PC-9 (cell line): ENCODE data around the gene PDE7B. TPM values are rescaled to one million over a fixed set of nuclear protein-coding genes. Genes with fewer than 3 reads are reported as not detected.

ENCODE experiments used
- BruUV-seq: library from RNA; stranded (reverse); fragments of 400-500 nt; replicated peaks from 2 replicates; lab custom pipeline; 2021; lab: Mats Ljungman, UMichigan
- CTCF ChIA-PET: fragments of 300-600 bp; sonication (Branson Sonifier 250); formaldehyde crosslinking; loops from one replicate; lab custom pipeline; 2022; ENCODE audit warnings: antibody characterized with exemption; lab: Charles Lee
- POLR2A ChIA-PET: fragments of 300-600 bp; sonication (Branson Sonifier 250); formaldehyde crosslinking; loops from one replicate; lab custom pipeline; 2022; ENCODE audit warnings: antibody characterized with exemption; ENCODE audit not compliant: unreplicated experiment; lab: Charles Lee
- DNase-seq, 2 experiments: peaks; one replicate each; pipeline versions ENCODE4 v3.0.0 to v3.0.0-alpha.2; 2015 to 2022; ENCODE audit warnings: mixed read lengths in 1 of 2
- H2AFZ ChIP-seq: fragments of 200-600 bp; sonication (generic); 2 replicates; pipeline ENCODE4 v1.8.1; 2017; ENCODE audit warnings: antibody characterized with exemption
- H3F3A ChIP-seq: fragments of 200-600 bp; sonication (generic); 2 replicates; pipeline ENCODE4 v1.8.1; 2017; ENCODE audit warnings: antibody characterized with exemption, mild to moderate bottlenecking, low read depth; ENCODE audit not compliant: insufficient read depth
- H3K27ac ChIP-seq: fragments of 200-600 bp; sonication (generic); 2 replicates; pipeline ENCODE4 v1.6.1; 2016; ENCODE audit warnings: mixed run types
- H3K27me3 ChIP-seq: fragments of 200-600 bp; sonication (generic); 2 replicates; pipeline ENCODE4 v1.6.1; 2016; ENCODE audit warnings: low read depth, mixed run types; ENCODE audit not compliant: insufficient read depth
- H3K36me3 ChIP-seq: fragments of 200-600 bp; sonication (generic); 2 replicates; pipeline ENCODE4 v1.6.1; 2016; ENCODE audit warnings: low read depth, mixed run types
- H3K4me1 ChIP-seq: fragments of 200-600 bp; sonication (generic); replicated peaks from 2 replicates; pipeline ENCODE4 v1.6.1; 2016; ENCODE audit warnings: mixed run types; ENCODE audit not compliant: insufficient read depth
- H3K4me2 ChIP-seq: fragments of 200-600 bp; sonication (generic); 2 replicates; pipeline ENCODE4 v1.6.1; 2017; ENCODE audit warnings: mixed run types
- H3K4me3 ChIP-seq: fragments of 200-600 bp; sonication (generic); 2 replicates; pipeline ENCODE4 v1.6.1; 2016; ENCODE audit warnings: mixed run types
- H3K79me2 ChIP-seq: fragments of 200-600 bp; sonication (generic); 2 replicates; pipeline ENCODE4 v1.6.1; 2017; ENCODE audit warnings: low read depth, mixed run types
- H3K9me2 ChIP-seq: fragments of 200-600 bp; sonication (generic); 2 replicates; pipeline ENCODE4 v1.8.1; 2017; ENCODE audit warnings: mild to moderate bottlenecking; ENCODE audit not compliant: insufficient read depth
- H3K9me3 ChIP-seq: fragments of 200-600 bp; sonication (generic); 2 replicates; pipeline ENCODE4 v1.8.1; 2016; ENCODE audit warnings: low read depth; ENCODE audit not compliant: insufficient read depth
- H4K20me1 ChIP-seq: fragments of 200-600 bp; sonication (generic); 2 replicates; pipeline ENCODE4 v1.8.1; 2017; ENCODE audit not compliant: insufficient read depth
- CTCF ChIP-seq: fragments of 200-600 bp; sonication (generic); conservative IDR thresholded peaks from 2 replicates; pipeline ENCODE4 v1.6.1; 2017; ENCODE audit warnings: mixed run types, antibody characterized with exemption, mild to moderate bottlenecking, moderate library complexity
- EZH2 ChIP-seq: fragments of 200-600 bp; sonication (generic); IDR thresholded peaks from 2 replicates; pipeline ENCODE4 v1.8.0; 2017; ENCODE audit warnings: antibody characterized with exemption, low read depth
- intact Hi-C: fragments of 100-400 bp; cut with micrococcal nuclease; formaldehyde crosslinking; loops from one replicate; pipeline ENCODE4 v1.10.0; 2022; ENCODE audit not compliant: unreplicated experiment
- total RNA-seq: library from RNA; stranded (reverse); gene quantifications from 2 replicates; pipeline ENCODE4 v1.2.3, GENCODE V29; 2021

Gene PDE7B
- total RNA-seq, 1 experiment from 2014 or later = 0.31 TPM

GRCh38 chr6:136051140-136051775 lies 199.8 kb downstream of the PDE7B start:
- peak overlapping the region; percentile 63; the same call in 1 of the 2 replicates for H2AFZ ChIP-seq
- H4K20me1 ChIP-seq = no peaks in the 10 kb centered on the region
- CTCF ChIA-PET = no interaction called here
- no peaks in the 10 kb centered on the region for H3K79me2 ChIP-seq
- H3F3A ChIP-seq = no peaks in the 10 kb centered on the region
- BruUV-seq = no TSS peak
- no peak overlapping the region for H3K4me2 ChIP-seq
- no peaks in the 10 kb centered on the region for H3K9me2 ChIP-seq
- H3K9me3 ChIP-seq = 0 out of 2 replicates have a peak, but pooled peaks cover 4% of the 10 kb centered on the region
- no peaks in the 10 kb centered on the region for H3K36me3 ChIP-seq
- no peak for TF ChIP-seq CTCF
- no peak for TF ChIP-seq EZH2
- DNase-seq = no peak
- no peak overlapping the region for H3K27ac ChIP-seq
- intact Hi-C loops = no loop called here
- no peaks in the 10 kb centered on the region for H3K4me1 ChIP-seq
- POLR2A ChIA-PET = no interaction called here
- H3K4me3 ChIP-seq = no peak overlapping the region
- H3K27me3 ChIP-seq = no peaks in the 10 kb centered on the region

- TF ChIP-seq EZH2 (no peak), CTCF (no peak)
- Histone ChIP-seq H3K4me2 (no peak overlapping the region), H4K20me1 (no peaks in the 10 kb centered on the region), H3K9me3 (0 out of 2 replicates have a peak, but pooled peaks cover 4% of the 10 kb centered on the region), H3K36me3 (no peaks in the 10 kb centered on the region), H3K4me1 (no peaks in the 10 kb centered on the region), H3F3A (no peaks in the 10 kb centered on the region), H3K27ac (no peak overlapping the region), H3K4me3 (no peak overlapping the region), H2AFZ (no peak overlapping the region), H3K9me2 (no peaks in the 10 kb centered on the region), H3K79me2 (no peaks in the 10 kb centered on the region), H3K27me3 (no peaks in the 10 kb centered on the region)
- BruUV-seq = no TSS peak
- CTCF ChIA-PET = no interaction called here
- intact Hi-C loops = no loop called here
- POLR2A ChIA-PET = no interaction called here
- DNase-seq = no peak
Observed at GRCh38 chr6:136052031-136052430, 200.5 kb downstream of the PDE7B start.

GRCh38 chr6:136058852-136059251 lies 207.4 kb downstream of the PDE7B start:
- CTCF ChIA-PET = no interaction called here
- H3K4me1 ChIP-seq = no peaks in the 10 kb centered on the region; the same call in 1 of the 2 replicates
- no peaks in the 10 kb centered on the region for H3K9me2 ChIP-seq
- H3F3A ChIP-seq = no peaks in the 10 kb centered on the region
- no peaks in the 10 kb centered on the region for H3K36me3 ChIP-seq
- H3K4me3 ChIP-seq = no peak overlapping the region
- H2AFZ ChIP-seq = no peak overlapping the region
- no peak overlapping the region for H3K4me2 ChIP-seq
- TF ChIP-seq CTCF (no peak), EZH2 (no peak)
- H3K27me3 ChIP-seq = no peaks in the 10 kb centered on the region
- POLR2A ChIA-PET = no interaction called here
- H3K9me3 ChIP-seq = 0 out of 2 replicates have a peak, but pooled peaks cover 4% of the 10 kb centered on the region
- BruUV-seq = no TSS peak
- H3K79me2 ChIP-seq = no peaks in the 10 kb centered on the region
- no peak overlapping the region for H3K27ac ChIP-seq
- intact Hi-C loops = no loop called here
- no peak for DNase-seq
- H4K20me1 ChIP-seq = no peaks in the 10 kb centered on the region
